Femur (tissue), 1 donor: ENCODE measurements around the gene DAW1.
"Not testable (repeated sequence)": the region's sequence is repeated elsewhere in the genome, so short reads cannot be mapped to it uniquely, and the experiment has no call there.

Experiments
- DNase-seq: peaks from one replicate; pipeline ENCODE4 v3.0.0-alpha.2; 2017

Gene DAW1

GRCh38 chr2:227921648-227922047 lies 50.2 kb downstream of the DAW1 start:
- DNase-seq, result no peak

- no peak for DNase-seq
These were observed 60.6 kb downstream of the DAW1 start for GRCh38 chr2:227932001-227932400.

GRCh38 chr2:227932403-227932802 lies 61.0 kb downstream of the DAW1 start:
- no peak for DNase-seq

- DNase-seq, result no peak
These were observed 62.5 kb downstream of the DAW1 start for GRCh38 chr2:227933884-227934283.

GRCh38 chr2:227936249-227936648 lies 64.8 kb downstream of the DAW1 start:
- DNase-seq, result not testable (repeated sequence)

- DNase-seq, result peak; percentile 30
These were observed 68.0 kb downstream of the DAW1 start for GRCh38 chr2:227939271-227940027.

GRCh38 chr2:227942021-227942420 lies 70.6 kb downstream of the DAW1 start:
- no peak for DNase-seq

GRCh38 chr2:227942965-227943364 lies 71.5 kb downstream of the DAW1 start:
- no peak for DNase-seq

- DNase-seq, result no peak
These were observed 88.9 kb downstream of the DAW1 start for GRCh38 chr2:227960317-227960716.

GRCh38 chr2:227971619-227972230 lies 100.3 kb downstream of the DAW1 start:
- DNase-seq, result no peak

- DNase-seq, result no peak
These were observed 101.8 kb downstream of the DAW1 start for GRCh38 chr2:227973241-227973640.
